CD4-positive, alpha-beta T cell treated with Interleukin-4 for 4 hours (primary cell): ENCODE results near the gene RARB.

ENCODE experiments used
- DNase-seq: peaks from one replicate; pipeline ENCODE4 v3.0.0-alpha.2; 2020

The RARB gene

DNA sequence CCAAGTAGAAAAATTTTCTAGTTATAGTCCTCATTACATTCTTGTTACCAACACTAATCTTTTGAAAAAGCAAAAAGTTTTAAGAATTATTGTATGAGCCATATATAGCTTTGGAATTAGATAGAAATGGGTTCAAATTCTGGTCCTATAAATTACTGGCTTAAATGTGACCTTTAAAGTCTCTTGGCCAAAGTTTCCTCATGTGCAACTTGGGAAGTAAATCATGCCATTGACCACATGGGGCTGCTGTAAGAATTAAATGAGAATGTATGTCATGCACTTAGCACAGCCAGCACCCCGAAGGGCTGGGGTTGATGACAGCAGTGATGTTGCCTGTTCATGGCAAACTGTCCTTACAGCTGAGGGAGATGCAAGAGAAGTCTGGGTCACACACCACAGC, 128.4 kb downstream of the RARB start:
- no peak for DNase-seq

GRCh38 chr3:25557694-25558093, 129.6 kb downstream of the RARB start:
- DNase-seq = no peak

DNA sequence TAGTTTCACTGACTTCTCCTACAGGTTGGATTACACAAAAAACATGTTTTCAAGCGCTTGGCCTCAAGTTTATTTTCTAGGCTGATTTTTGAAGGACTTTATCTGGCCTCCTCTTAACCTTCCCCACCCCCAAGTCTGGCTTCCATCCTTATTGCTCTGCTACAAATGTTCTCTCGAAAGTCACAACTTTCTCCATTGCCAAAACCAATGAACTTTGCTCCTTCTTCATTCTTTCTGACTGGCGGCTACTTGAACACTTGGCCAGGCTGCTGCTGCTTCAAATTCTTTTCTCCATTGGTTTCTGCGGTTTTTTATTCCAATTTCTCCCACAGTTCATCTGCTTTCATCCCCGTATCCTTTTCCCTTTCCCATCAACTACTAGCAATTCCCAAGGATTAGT, 130.1 kb downstream of the RARB start:
- DNase-seq = no peak

DNA sequence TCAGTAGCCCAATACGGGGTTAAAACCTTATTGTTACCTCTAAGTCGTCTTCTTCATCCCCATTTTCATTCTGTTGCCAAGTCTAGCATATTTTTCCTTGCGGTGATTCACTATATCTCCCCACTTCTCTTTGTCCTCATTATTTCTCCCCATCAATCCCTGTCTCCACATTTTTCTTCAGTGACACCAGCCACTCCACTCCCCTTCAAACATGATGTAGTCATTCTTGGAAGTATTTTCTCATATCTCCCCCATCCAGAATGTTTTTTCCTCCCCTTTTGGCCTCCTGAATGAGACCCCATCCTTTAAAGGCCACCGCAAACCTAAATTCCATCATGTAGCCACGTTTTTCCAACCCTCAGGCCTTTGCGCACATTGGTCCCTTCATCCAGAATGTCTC, 130.7 kb downstream of the RARB start:
- no peak for DNase-seq

DNA sequence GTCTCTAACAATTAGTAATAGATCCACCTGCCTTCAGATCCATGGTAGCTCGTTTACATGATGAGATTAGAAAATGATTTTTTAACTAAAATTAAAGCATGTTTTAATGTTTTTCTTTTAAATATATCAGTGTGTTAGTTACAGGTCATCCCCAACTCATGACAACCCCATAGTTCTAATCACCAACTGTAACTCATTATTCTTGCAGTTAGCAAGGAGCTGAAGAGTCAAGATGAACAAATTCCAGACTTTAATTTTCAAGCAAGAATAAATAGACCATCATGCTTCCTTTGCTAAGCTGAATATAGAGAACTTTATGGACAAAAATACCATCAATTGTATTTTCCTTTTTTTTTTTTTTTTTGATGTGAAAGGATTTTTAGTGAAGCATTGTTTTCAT, 135.5 kb downstream of the RARB start:
- DNase-seq = no peak

DNA sequence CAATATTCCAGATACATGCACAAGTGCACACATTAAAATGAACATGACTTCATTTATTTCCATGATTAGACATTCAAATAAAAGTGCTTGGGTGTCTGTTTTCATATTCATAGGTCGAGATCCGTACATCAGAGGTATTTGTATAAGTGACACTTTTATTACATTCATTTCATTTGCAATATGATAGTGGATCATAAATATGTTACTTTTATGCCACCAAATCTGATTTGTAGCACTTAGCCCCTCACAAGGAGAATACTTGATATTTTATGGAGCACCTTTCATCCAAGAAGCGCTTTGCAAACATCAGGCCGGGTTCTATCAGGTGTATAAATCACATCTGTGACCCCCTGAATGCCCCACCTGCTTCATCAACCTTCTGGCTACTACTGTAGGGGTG, 136.0 kb downstream of the RARB start:
- no peak for DNase-seq

DNA sequence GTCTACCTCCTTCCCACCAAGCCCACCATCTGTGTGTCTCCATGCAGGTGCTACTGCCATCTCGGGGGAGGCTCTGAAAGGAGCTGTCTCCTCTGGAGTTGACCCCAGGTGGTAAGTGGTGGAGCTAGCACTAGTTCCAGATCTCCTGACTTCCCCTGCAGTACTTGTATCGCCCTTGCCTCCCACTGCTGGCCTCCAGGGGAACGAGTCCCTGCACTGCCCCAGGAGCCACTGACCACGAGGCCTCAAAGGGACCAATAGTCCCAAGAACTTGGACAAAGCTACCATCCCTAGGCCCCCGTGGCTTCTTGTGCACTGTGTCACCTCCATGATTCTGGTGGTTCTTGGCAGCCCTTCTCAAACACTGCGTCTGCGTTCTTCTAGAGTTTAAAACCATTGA, 137.7 kb downstream of the RARB start:
- DNase-seq = no peak

GRCh38 chr3:25566358-25566920, 138.4 kb downstream of the RARB start:
- no peak for DNase-seq

GRCh38 chr3:25567388-25567787, 139.3 kb downstream of the RARB start:
- no peak for DNase-seq

GRCh38 chr3:25567806-25568524, 139.9 kb downstream of the RARB start:
- DNase-seq = no peak

DNA sequence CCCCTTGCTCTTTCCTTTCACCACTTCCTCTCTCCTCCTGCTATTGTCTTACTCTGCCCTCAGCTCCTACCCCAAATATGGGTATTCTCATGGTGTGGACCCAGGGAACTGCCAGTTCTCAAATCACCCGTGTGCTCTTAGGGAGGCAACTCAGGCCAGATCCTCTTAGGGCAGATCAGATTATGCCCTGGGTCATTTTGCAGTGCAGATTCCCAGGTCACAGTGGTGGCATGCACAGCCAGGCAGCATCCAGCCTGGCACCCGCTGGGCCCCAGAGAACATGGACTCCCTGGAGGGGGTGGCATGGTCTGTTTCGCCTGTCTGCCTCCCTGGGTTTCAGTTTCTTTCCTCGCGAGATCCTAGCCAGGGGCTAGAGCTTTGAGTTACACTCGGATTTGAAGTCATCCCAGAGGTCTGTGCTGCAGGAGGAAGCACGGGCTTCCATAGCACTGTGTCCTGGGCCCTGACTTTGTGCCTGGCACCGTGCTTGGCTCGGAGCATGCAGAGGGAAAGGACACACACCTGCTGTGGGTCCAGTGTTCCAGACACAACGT, 140.5 kb downstream of the RARB start:
- DNase-seq = no peak

- no peak for DNase-seq
Observed at GRCh38 chr3:25571285-25571684, 143.2 kb downstream of the RARB start.

GRCh38 chr3:25572336-25572735, 144.3 kb downstream of the RARB start:
- no peak for DNase-seq

DNA sequence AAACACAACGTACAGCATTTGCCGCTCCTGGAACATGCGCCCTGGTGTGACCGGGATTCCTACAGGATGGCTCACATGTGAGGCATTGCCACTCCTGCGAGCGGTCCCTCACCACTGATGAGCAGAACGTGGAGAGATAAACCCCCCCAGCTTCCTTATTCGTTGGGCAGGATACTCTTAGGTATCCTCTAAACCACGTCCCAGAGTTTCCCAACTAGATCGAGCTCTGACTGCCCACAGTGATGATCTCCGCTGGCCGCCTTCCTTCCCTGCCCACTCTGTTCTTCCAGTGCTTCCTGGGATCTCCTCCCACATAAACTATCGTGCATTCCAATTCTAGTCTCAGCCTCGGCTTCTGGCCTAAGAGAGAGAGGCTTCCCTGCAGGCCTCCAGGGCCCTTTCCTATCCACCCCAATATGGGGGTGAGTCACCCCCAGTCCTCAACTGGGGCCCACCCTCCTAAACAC, 144.9 kb downstream of the RARB start:
- no peak for DNase-seq

DNA sequence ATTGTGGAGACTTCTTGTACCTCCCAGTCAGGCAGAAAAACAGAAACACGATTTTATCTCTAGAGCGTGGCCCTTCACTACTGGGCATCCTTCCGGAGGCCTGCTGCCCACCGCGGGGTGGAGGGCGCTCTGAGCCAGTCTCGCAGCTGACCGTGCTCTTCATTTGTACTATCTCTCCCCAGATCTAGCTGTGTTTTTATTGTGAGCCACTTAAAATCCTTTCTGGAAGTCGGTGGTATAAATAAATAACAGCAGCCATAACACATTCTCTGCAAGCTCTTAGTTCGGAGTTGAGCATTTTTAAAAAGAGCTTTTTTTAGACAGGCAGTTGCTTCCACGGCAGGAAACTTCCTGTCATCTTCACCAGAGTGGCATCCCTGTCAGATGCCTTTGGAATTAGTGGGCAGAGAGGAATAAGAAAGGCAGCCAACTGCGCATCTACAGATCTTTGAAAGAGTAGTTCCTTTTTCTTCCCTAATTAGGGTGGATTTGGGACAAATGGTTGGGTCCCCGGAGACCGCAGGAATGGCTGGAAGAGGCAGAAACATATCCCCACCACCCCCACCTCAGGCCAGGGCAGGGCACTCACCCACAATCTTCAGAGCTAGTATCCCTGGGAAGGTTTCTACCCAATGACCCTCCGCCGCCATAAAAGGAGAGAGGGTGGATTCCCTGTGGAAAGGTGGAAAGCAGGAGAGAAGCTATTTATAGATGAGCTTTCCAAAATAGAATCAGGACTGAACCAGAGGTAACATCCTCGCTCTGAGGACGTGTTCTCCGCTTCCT, 145.5 kb downstream of the RARB start:
- DNase-seq = no peak

DNA sequence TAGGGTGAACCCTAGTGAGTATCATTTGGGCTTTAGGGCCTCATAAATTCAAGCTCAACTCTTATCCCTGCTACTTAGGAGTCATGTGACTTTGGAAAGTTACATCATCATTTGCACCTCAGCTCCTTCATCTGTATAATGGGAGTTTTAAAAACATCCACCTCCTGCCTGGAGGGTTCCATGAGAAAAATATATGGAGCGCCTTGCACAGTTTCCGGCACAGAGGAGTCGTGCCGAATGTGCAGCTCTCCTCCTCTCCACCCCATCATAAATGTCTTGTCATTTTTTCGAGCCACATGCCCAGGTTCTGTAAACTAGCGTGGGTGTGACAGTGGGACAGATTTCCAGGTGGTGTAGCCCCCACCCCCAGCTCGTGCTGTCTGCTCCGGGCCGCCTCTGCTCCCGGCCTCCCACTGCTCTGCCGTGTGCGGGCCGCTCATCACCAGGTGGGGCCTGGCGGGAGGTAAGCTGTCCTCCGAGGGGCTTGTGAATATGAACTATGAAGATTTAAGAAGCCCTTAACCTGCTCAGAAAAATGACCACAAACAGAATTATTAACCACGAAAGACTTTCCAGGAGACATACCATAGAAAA, 146.2 kb downstream of the RARB start:
- DNase-seq = no peak

DNA sequence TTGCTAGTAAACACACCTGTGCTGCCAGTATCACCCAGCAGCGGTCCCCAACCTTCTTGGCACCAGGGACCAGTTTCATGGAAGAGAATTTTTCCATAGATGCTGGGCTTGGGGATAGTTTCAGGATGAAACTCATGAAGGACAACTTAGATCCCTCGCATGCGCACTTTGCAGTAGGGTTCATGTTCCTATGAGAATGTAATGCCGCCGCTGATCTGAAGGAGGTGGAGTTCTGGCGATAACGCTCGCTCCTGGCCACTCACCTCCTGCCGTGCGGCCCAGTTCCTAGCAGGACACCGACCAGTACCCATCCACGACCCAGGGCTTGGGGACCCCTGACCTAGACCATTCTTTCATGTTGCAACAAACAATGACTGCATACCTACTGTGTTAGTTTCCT, 146.9 kb downstream of the RARB start:
- DNase-seq = no peak

- no peak for DNase-seq
Observed at GRCh38 chr3:25576146-25576545, 148.1 kb downstream of the RARB start.

- DNase-seq = no peak
Observed at GRCh38 chr3:25576831-25577454, 148.9 kb downstream of the RARB start.

- DNase-seq = no peak
Observed at GRCh38 chr3:25578059-25578458, 150.0 kb downstream of the RARB start.

DNA sequence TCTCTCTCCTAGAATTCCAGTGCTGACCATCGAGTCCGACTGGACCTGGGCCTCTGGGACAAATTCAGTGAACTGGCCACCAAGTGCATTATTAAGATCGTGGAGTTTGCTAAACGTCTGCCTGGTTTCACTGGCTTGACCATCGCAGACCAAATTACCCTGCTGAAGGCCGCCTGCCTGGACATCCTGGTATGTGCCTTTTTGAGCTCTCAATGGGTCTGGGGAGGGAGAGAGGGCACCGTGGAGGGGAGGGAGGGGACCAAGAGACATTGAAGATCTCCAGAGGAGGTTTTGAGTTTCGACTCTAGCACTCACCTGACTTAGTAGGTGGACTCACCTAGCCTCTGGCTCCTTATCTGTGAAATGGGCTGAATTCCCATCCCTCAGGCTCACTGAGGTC, 152.5 kb downstream of the RARB start:
- DNase-seq = no peak

GRCh38 chr3:25581335-25581734, 153.3 kb downstream of the RARB start:
- no peak for DNase-seq

DNA sequence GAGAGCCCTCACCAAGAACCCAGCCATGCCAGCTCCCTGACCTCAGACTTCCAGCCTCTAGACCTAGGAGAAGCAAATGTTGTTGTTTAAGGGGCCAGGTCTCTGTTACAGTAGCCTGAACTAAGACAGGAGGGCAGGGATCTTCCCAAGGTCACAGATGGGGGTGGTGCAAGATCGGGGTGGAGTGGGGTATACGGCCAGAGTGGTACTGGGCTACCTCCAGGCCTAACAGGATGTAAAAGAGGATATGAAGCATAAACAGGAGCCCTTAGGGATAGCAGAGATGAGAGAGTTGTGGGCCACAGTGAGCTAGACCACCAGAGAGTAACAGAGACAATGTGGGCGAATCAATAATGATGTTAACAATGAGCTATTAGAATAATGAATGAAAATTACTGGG, 153.8 kb downstream of the RARB start:
- no peak for DNase-seq
